Measurements from ENCODE around the gene AUH.

AUH gene

DNA sequence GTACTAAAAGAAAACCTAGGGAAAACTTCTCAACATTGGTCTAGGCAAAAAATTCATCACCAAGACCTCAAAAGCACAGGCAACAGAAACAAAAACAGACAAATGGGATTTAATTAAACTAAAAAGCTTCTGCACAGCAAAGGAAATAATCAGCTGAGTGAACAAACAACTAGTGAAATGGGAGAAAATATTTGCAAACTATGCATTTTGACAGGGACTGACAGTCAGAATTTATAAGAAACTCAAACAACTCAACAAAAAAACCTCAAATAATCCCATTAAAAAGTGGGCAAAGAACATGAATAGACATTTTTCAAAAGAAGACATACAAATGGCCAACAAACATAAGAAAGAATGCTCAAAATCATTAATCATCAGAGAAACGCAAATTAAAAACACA lies 189.4 kb downstream of the AUH start:
- H3K14ac ChIP-seq (ENCODE audit: low read length in 2 of 2) = no peak overlapping the region
- no peak overlapping the region for H3K4me3 ChIP-seq (ENCODE audit: insufficient read depth in 1 of 2, low read depth in 1 of 2, low read length in 2 of 2)
- no peak overlapping the region for H3K18ac ChIP-seq (ENCODE audit: low read depth in 1 of 2, low read length in 2 of 2)
- H3K36me3 ChIP-seq (ENCODE audit: control insufficient read depth in 1 of 2, insufficient read depth in 2 of 2, low read depth in 1 of 2, low read length in 2 of 2) = no peaks in the 10 kb centered on the region
- no peaks in the 10 kb centered on the region for H3K27me3 ChIP-seq (ENCODE audit: control insufficient read depth in 1 of 2, insufficient read depth in 1 of 2, low read length in 2 of 2)
- H2BK15ac ChIP-seq (ENCODE audit: low read depth, poor library complexity, severe bottlenecking) = no peak overlapping the region
- H3K4me1 ChIP-seq (ENCODE audit: control insufficient read depth, insufficient read depth, low read depth, low read length) = no peaks in the 10 kb centered on the region
- H2BK12ac ChIP-seq (ENCODE audit: low read length in 2 of 2) = no peak overlapping the region
- H3K4me2 ChIP-seq (ENCODE audit: low read length, poor library complexity, severe bottlenecking) = no peak overlapping the region
- no CpG with 5 or more reads among the region's 1 CpG for WGBS
- H2BK120ac ChIP-seq (ENCODE audit: low read depth, low read length) = no peak overlapping the region
- H3K27ac ChIP-seq (ENCODE audit: low read length, poor library complexity, severe bottlenecking) = no peak overlapping the region
- no peak overlapping the region for H4K91ac ChIP-seq (ENCODE audit: low read length)
- no peak overlapping the region for H3K9ac ChIP-seq (ENCODE audit: low read length)
- H3K23ac ChIP-seq (ENCODE audit: low read length in 2 of 2) = no peak overlapping the region
- no peak overlapping the region for H2AK5ac ChIP-seq (ENCODE audit: low read length, severe bottlenecking)
- no peak overlapping the region for H4K8ac ChIP-seq (ENCODE audit: low read length)
- H2AFZ ChIP-seq (ENCODE audit: low read depth, low read length) = no peak overlapping the region
- H2BK5ac ChIP-seq (ENCODE audit: low read depth, low read length, poor library complexity, severe bottlenecking) = no peak overlapping the region
- H3K9me3 ChIP-seq (ENCODE audit: control insufficient read depth, low read length) = peaks cover 47% of the 10 kb centered on the region
- no peak overlapping the region for H3K4ac ChIP-seq (ENCODE audit: low read depth in 1 of 2, low read length in 2 of 2)
- no peak for DNase-seq
- H3K79me1 ChIP-seq (replicated peaks; ENCODE audit: low read length, poor library complexity, severe bottlenecking) = no peaks in the 10 kb centered on the region

DNA sequence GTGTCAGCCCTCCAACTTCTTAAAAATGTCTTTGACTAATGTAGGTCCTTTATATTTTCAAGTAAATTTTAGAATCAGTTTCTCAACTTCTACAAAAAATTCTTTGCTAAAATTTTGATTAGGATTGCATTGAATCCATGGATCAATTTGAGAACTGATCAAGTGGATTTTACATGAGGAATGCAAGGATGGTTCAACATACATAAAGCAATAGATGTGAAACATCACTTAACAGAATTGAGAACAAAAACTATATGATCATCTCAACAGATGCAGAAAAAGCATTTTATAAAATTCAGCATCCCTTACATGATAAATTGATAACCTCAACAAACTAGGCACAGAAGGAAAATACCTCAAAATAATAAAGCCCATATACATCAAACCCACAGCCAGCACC lies 190.8 kb downstream of the AUH start:
- Histone ChIP-seq H2BK15ac (ENCODE audit: low read depth, poor library complexity, severe bottlenecking) (no peak overlapping the region), H2AFZ (ENCODE audit: low read depth, low read length) (no peak overlapping the region), H3K4me3 (ENCODE audit: insufficient read depth in 1 of 2, low read depth in 1 of 2, low read length in 2 of 2) (peak overlapping the region in 1 of 2 experiments; percentile 6), H2AK5ac (ENCODE audit: low read length, severe bottlenecking) (no peak overlapping the region), H4K91ac (ENCODE audit: low read length) (no peak overlapping the region), H3K27ac (ENCODE audit: low read length, poor library complexity, severe bottlenecking) (no peak overlapping the region), H3K36me3 (ENCODE audit: control insufficient read depth in 1 of 2, insufficient read depth in 2 of 2, low read depth in 1 of 2, low read length in 2 of 2) (no peaks in the 10 kb centered on the region), H3K9me3 (ENCODE audit: control insufficient read depth, low read length) (peaks cover 47% of the 10 kb centered on the region), H3K18ac (ENCODE audit: low read depth in 1 of 2, low read length in 2 of 2) (no peak overlapping the region), H4K8ac (ENCODE audit: low read length) (no peak overlapping the region), H3K23ac (ENCODE audit: low read length in 2 of 2) (no peak overlapping the region), H3K4ac (ENCODE audit: low read depth in 1 of 2, low read length in 2 of 2) (no peak overlapping the region), H2BK120ac (ENCODE audit: low read depth, low read length) (no peak overlapping the region), H3K4me2 (ENCODE audit: low read length, poor library complexity, severe bottlenecking) (no peak overlapping the region), H3K14ac (ENCODE audit: low read length in 2 of 2) (no peak overlapping the region), H2BK12ac (ENCODE audit: low read length in 2 of 2) (no peak overlapping the region), H2BK5ac (ENCODE audit: low read depth, low read length, poor library complexity, severe bottlenecking) (no peak overlapping the region), H3K9ac (ENCODE audit: low read length) (no peak overlapping the region), H3K4me1 (ENCODE audit: control insufficient read depth, insufficient read depth, low read depth, low read length) (peaks cover 3% of the 10 kb centered on the region), H3K27me3 (ENCODE audit: control insufficient read depth in 1 of 2, insufficient read depth in 1 of 2, low read length in 2 of 2) (no peaks in the 10 kb centered on the region), H3K79me1 (replicated peaks; ENCODE audit: low read length, poor library complexity, severe bottlenecking) (no peaks in the 10 kb centered on the region)
- no peak for DNase-seq

DNA sequence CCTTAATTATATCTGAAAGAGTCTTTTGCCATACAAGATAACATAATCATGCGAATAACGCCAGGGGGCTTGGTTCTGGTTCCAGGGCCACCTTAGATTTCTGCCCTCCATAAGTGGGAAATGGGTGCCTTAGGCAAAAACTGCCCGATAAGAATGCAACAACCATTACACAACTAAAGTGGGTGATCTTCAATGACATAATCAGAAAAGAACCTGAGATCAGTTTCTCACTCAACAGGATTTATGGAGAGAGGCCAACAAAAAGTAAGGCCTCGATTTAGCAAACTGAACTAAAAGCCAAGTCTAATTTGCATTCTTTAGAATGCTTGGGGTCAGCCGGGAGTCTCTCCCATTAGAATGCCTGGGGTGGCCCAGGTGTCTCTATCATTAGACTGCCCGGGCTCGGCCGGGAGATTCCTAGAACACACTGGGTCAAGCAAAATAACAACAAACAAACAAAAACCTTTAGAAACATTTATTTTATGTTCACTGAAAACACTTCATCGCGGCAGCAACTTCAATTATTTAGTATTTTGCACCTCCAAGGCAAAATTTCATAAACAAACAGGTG lies 194.8 kb downstream of the AUH start:
- Histone ChIP-seq H3K27ac (ENCODE audit: low read length, poor library complexity, severe bottlenecking) (no peak overlapping the region), H4K91ac (ENCODE audit: low read length) (no peak overlapping the region), H3K9ac (ENCODE audit: low read length) (no peak overlapping the region), H2BK120ac (ENCODE audit: low read depth, low read length) (no peak overlapping the region), H3K36me3 (ENCODE audit: control insufficient read depth in 1 of 2, insufficient read depth in 2 of 2, low read depth in 1 of 2, low read length in 2 of 2) (no peaks in the 10 kb centered on the region), H2AFZ (ENCODE audit: low read depth, low read length) (no peak overlapping the region), H3K18ac (ENCODE audit: low read depth in 1 of 2, low read length in 2 of 2) (no peak overlapping the region), H3K9me3 (ENCODE audit: control insufficient read depth, low read length) (peaks cover 30% of the 10 kb centered on the region), H3K79me1 (replicated peaks; ENCODE audit: low read length, poor library complexity, severe bottlenecking) (no peaks in the 10 kb centered on the region), H3K14ac (ENCODE audit: low read length in 2 of 2) (no peak overlapping the region), H3K4me1 (ENCODE audit: control insufficient read depth, insufficient read depth, low read depth, low read length) (peaks cover 27% of the 10 kb centered on the region), H3K4me3 (ENCODE audit: insufficient read depth in 1 of 2, low read depth in 1 of 2, low read length in 2 of 2) (no peak overlapping the region), H2AK5ac (ENCODE audit: low read length, severe bottlenecking) (no peak overlapping the region), H2BK15ac (ENCODE audit: low read depth, poor library complexity, severe bottlenecking) (no peak overlapping the region), H3K23ac (ENCODE audit: low read length in 2 of 2) (no peak overlapping the region), H2BK5ac (ENCODE audit: low read depth, low read length, poor library complexity, severe bottlenecking) (no peak overlapping the region), H2BK12ac (ENCODE audit: low read length in 2 of 2) (peak overlapping the region in 1 of 2 experiments; percentile 30), H3K4me2 (ENCODE audit: low read length, poor library complexity, severe bottlenecking) (no peak overlapping the region), H3K27me3 (ENCODE audit: control insufficient read depth in 1 of 2, insufficient read depth in 1 of 2, low read length in 2 of 2) (no peaks in the 10 kb centered on the region), H4K8ac (ENCODE audit: low read length) (no peak overlapping the region), H3K4ac (ENCODE audit: low read depth in 1 of 2, low read length in 2 of 2) (no peak overlapping the region)
- DNase-seq = peak; percentile 9
- 86% methylated on average over 10 of the region's 10 CpGs for WGBS

DNA sequence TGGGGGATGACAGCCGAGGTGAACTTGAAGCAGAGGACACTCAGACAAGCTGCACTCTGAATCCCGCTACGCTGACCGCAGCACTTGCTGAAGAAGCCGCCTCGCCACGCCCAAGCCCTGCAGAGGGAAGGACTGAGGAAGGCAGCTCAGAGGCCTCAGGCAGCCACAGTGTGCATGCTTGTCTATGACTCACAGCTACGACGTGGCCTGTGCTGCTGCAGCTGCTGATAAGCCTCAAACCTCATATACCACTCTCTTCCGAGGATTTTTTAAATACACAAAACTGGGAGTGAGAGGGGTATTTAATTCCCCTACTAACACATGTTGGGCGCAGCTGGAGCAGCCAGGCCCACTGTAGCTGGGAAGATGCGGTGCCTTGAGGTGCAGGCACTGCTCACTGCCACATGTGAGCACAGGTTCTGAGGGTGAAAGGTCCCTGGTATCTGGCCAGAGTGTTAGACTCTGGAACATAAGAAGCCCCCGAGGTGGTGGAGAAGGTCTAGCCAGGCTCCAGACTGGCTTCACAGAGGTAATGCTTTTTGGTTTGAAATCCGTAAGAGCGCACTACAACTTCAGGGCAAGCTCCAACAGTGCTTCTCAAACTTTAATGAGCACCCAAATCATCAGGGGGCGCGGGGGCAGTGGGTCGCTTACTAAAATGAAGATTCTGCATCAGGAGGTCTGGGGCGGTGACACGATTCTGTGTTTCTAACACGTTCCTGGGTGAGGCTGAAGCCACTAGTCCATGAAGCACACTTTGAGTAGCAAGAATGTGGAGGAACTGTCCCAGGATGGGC lies 196.8 kb downstream of the AUH start:
- peak; percentile 98 for DNase-seq
- Histone ChIP-seq H3K79me1 (replicated peaks; ENCODE audit: low read length, poor library complexity, severe bottlenecking) (no peaks in the 10 kb centered on the region), H2BK120ac (ENCODE audit: low read depth, low read length) (no peak overlapping the region), H2BK5ac (ENCODE audit: low read depth, low read length, poor library complexity, severe bottlenecking) (no peak overlapping the region), H3K9ac (ENCODE audit: low read length) (peak overlapping the region; percentile 78), H3K27ac (ENCODE audit: low read length, poor library complexity, severe bottlenecking) (peak overlapping the region; percentile 62), H3K4me2 (ENCODE audit: low read length, poor library complexity, severe bottlenecking) (peak overlapping the region; percentile 3), H4K91ac (ENCODE audit: low read length) (peak overlapping the region; percentile 36), H3K4me1 (ENCODE audit: control insufficient read depth, insufficient read depth, low read depth, low read length) (peaks cover 31% of the 10 kb centered on the region), H4K8ac (ENCODE audit: low read length) (peak overlapping the region; percentile 79), H2BK15ac (ENCODE audit: low read depth, poor library complexity, severe bottlenecking) (peak overlapping the region; percentile 4), H3K4ac (ENCODE audit: low read depth in 1 of 2, low read length in 2 of 2) (peak overlapping the region; percentile 50 to 71), H3K9me3 (ENCODE audit: control insufficient read depth, low read length) (peaks cover 11% of the 10 kb centered on the region), H3K4me3 (ENCODE audit: insufficient read depth in 1 of 2, low read depth in 1 of 2, low read length in 2 of 2) (no peak overlapping the region), H3K14ac (ENCODE audit: low read length in 2 of 2) (peak overlapping the region in 1 of 2 experiments; percentile 9), H3K27me3 (ENCODE audit: control insufficient read depth in 1 of 2, insufficient read depth in 1 of 2, low read length in 2 of 2) (no peaks in the 10 kb centered on the region), H3K23ac (ENCODE audit: low read length in 2 of 2) (no peak overlapping the region), H2AFZ (ENCODE audit: low read depth, low read length) (peak overlapping the region; percentile 44), H3K18ac (ENCODE audit: low read depth in 1 of 2, low read length in 2 of 2) (peak overlapping the region; percentile 71 to 93), H2BK12ac (ENCODE audit: low read length in 2 of 2) (peak overlapping the region in 1 of 2 experiments; percentile 87), H2AK5ac (ENCODE audit: low read length, severe bottlenecking) (peak overlapping the region; percentile 10), H3K36me3 (ENCODE audit: control insufficient read depth in 1 of 2, insufficient read depth in 2 of 2, low read depth in 1 of 2, low read length in 2 of 2) (no peaks in the 10 kb centered on the region)
- WGBS = 44% methylated on average over 18 of the region's 21 CpGs

Data from mesenchymal stem cell (in vitro differentiated cells and primary cell).